Prostate gland (tissue), 2 donors: Measurements from ENCODE around the gene CDC14A. TPM values are rescaled to one million over a fixed set of nuclear protein-coding genes. Genes with fewer than 3 reads are reported as not detected.

Experiments
- DNase-seq: peaks from one replicate; pipeline ENCODE4 v3.0.0-alpha.2; 2019; ENCODE audit warnings: low spot score
- H3K27ac ChIP-seq, 2 donors: fragments of 200-600 bp; sonication (generic); 2 replicates each; pipeline ENCODE4 v1.5.1; 2017 to 2019
- H3K27me3 ChIP-seq: fragments of 200-600 bp; sonication (generic); replicated peaks from 2 replicates; pipeline ENCODE4 v1.5.1; 2019; ENCODE audit not compliant: insufficient read depth
- H3K36me3 ChIP-seq, 2 donors: fragments of 200-600 bp; sonication (generic); 1 replicate in 1 of 2; 2 replicates in 1 of 2; pipeline versions ENCODE4 v1.5.1 to v1.8.1; 2017 to 2019
- H3K4me1 ChIP-seq: fragments of 200-600 bp; sonication (generic); replicated peaks from 2 replicates; pipeline ENCODE4 v1.5.1; 2019
- H3K4me3 ChIP-seq, 2 donors: fragments of 200-600 bp; sonication (generic); 2 replicates each; pipeline ENCODE4 v1.5.1; 2017 to 2019
- H3K9me3 ChIP-seq: fragments of 200-600 bp; sonication (generic); 2 replicates; pipeline ENCODE4 v1.5.1; 2017
- CTCF ChIP-seq, 4 experiments: fragments of 200-600 bp in 2 of 4; fragments of 450-650 bp in 2 of 4; sonication (generic) in 2 of 4; IDR thresholded peaks; 1 replicate in 3 of 4; 2 replicates in 1 of 4; pipeline ENCODE4 v1.5.1; 2016 to 2019; ENCODE audit warnings: antibody characterized with exemption in 4 of 4, mild to moderate bottlenecking in 2 of 4, moderate library complexity in 2 of 4
- POLR2A ChIP-seq: fragments of 450-650 bp; IDR thresholded peaks from one replicate; pipeline ENCODE4 v1.6.1; 2016; ENCODE audit warnings: antibody characterized with exemption, mild to moderate bottlenecking
- POLR2AphosphoS5 ChIP-seq: sonication (generic); formaldehyde crosslinking; IDR thresholded peaks from one replicate; pipeline ENCODE4 v1.6.1; 2017; ENCODE audit warnings: antibody characterized with exemption
- WGBS: methylation state at CpG from one replicate; pipeline ENCODE4 v1.1.5; 2018; 5-methylcytosine and 5-hydroxymethylcytosine counted together
- intact Hi-C: fragments of 100-400 bp; cut with DNase I; formaldehyde crosslinking; loops from one replicate; pipeline ENCODE4 v1.14.2; 2022
- total RNA-seq, 2 donors: library from RNA; depleted of rRNA; stranded (reverse); fragments of >200 nt; gene quantifications; one replicate each; pipeline ENCODE4 v1.1.0, GENCODE V29; 2016

Gene CDC14A
- total RNA-seq, 2 donors from 2014 or later: 25.7 to 39.2 TPM

- WGBS: 91% methylated on average over 5 of the region's 5 CpGs
- Histone ChIP-seq H3K9me3 (no peaks in the 10 kb centered on the region), H3K27me3 (no peaks in the 10 kb centered on the region), H3K36me3 (no peaks in the 10 kb centered on the region), H3K4me3 (no peak overlapping the region), H3K27ac (no peak overlapping the region), H3K4me1 (no peaks in the 10 kb centered on the region)
- TF ChIP-seq POLR2AphosphoS5 (no peak), CTCF (IDR thresholded peaks at IDR 0.05) (no peak), POLR2A (no peak)
- no peak for DNase-seq
- intact Hi-C loops: no loop called here
Measured at GRCh38 chr1:100523038-100523652, 170.8 kb downstream of the CDC14A start.

- Histone ChIP-seq H3K27ac (no peak overlapping the region), H3K4me1 (no peaks in the 10 kb centered on the region), H3K27me3 (no peaks in the 10 kb centered on the region), H3K4me3 (no peak overlapping the region), H3K9me3 (no peaks in the 10 kb centered on the region), H3K36me3 (no peaks in the 10 kb centered on the region)
- WGBS: 56% methylated on average over 4 of the region's 4 CpGs
- intact Hi-C loops: no loop called here
- TF ChIP-seq POLR2AphosphoS5 (no peak), CTCF (IDR thresholded peaks at IDR 0.05) (no peak), POLR2A (no peak)
- no peak for DNase-seq
Measured at GRCh38 chr1:100524355-100524754, 172.0 kb downstream of the CDC14A start.

GRCh38 chr1:100526894-100527293 lies 174.6 kb downstream of the CDC14A start:
- no peaks in the 10 kb centered on the region for H3K9me3 ChIP-seq
- TF ChIP-seq POLR2A (no peak), POLR2AphosphoS5 (no peak), CTCF (IDR thresholded peaks at IDR 0.05) (no peak)
- H3K4me1 ChIP-seq: no peaks in the 10 kb centered on the region
- no peak for DNase-seq
- no peaks in the 10 kb centered on the region for H3K27me3 ChIP-seq
- H3K27ac ChIP-seq: no peak overlapping the region
- WGBS: 75% methylated on average over 2 of the region's 2 CpGs
- no peaks in the 10 kb centered on the region for H3K36me3 ChIP-seq
- no peak overlapping the region for H3K4me3 ChIP-seq
- intact Hi-C loops: no loop called here

- 13% methylated on average over 2 of the region's 2 CpGs for whole genome bisulfite sequencing
- Histone ChIP-seq H3K36me3 (no peaks in the 10 kb centered on the region), H3K9me3 (no peaks in the 10 kb centered on the region), H3K27me3 (no peaks in the 10 kb centered on the region), H3K4me3 (no peak overlapping the region), H3K27ac (no peak overlapping the region), H3K4me1 (no peaks in the 10 kb centered on the region)
- intact Hi-C loops: no loop called here
- DNase-seq: no peak
- TF ChIP-seq CTCF (IDR thresholded peaks at IDR 0.05) (no peak), POLR2AphosphoS5 (no peak), POLR2A (no peak)
Measured at GRCh38 chr1:100528871-100529270, 176.6 kb downstream of the CDC14A start.

- Histone ChIP-seq H3K4me1 (no peaks in the 10 kb centered on the region), H3K27me3 (no peaks in the 10 kb centered on the region), H3K9me3 (no peaks in the 10 kb centered on the region), H3K4me3 (no peak overlapping the region), H3K36me3 (no peaks in the 10 kb centered on the region), H3K27ac (no peak overlapping the region)
- 95% methylated on average over 5 of the region's 5 CpGs for WGBS
- intact Hi-C loops: no loop called here
- DNase-seq: no peak
- no peak for TF ChIP-seq POLR2A
- TF ChIP-seq POLR2AphosphoS5: no peak
- TF ChIP-seq CTCF (IDR thresholded peaks at IDR 0.05): no peak
Measured at GRCh38 chr1:100530141-100530540, 177.8 kb downstream of the CDC14A start.
